K562 (cell line): ENCODE measurements around the gene UBE2A. TPM values are rescaled to one million over a fixed set of nuclear protein-coding genes. Genes with fewer than 3 reads are reported as not detected.

Experiments used
- CBX8 ChIP-seq: fragments of 200-600 bp; sonication (generic); IDR thresholded peaks from 2 replicates; pipeline ENCODE4 v1.6.1; 2012; ENCODE audit warnings: borderline replicate concordance, mixed run types, low read depth, mild to moderate bottlenecking, moderate library complexity, mixed read lengths, low read length, control low read depth, inconsistent platforms; ENCODE audit not compliant: poor library complexity, severe bottlenecking; ENCODE audit errors: extremely low read depth
- FOXA1 ChIP-seq: fragments of 450-650 bp; IDR thresholded peaks from 2 replicates; pipeline ENCODE4 v1.6.1; 2016; ENCODE audit warnings: mild to moderate bottlenecking, borderline replicate concordance
- HLTF ChIP-seq: fragments of 450-650 bp; IDR thresholded peaks from 2 replicates; pipeline ENCODE4 v1.6.1; 2016
- HNRNPLL ChIP-seq: fragments of 200-400 bp; formaldehyde crosslinking; IDR thresholded peaks from 2 replicates; pipeline ENCODE4 v1.6.1; 2017; ENCODE audit warnings: low read length, low read depth, mild to moderate bottlenecking; ENCODE audit not compliant: poor library complexity, severe bottlenecking
- MCM2 ChIP-seq: fragments of 450-650 bp; IDR thresholded peaks from 2 replicates; pipeline ENCODE4 v1.6.1; 2017; ENCODE audit warnings: low read depth, mild to moderate bottlenecking
- MTF1 ChIP-seq: fragments of 250-450 bp; sonication (Bioruptor Pico); IDR thresholded peaks from 2 replicates; pipeline ENCODE4 v1.9.0; 2021; ENCODE audit warnings: moderate library complexity, mild to moderate bottlenecking, inconsistent platforms, borderline replicate concordance
- NFRKB ChIP-seq: fragments of 450-650 bp; IDR thresholded peaks from 2 replicates; pipeline ENCODE4 v1.6.1; 2016; ENCODE audit warnings: low read depth
- PHB2 ChIP-seq: fragments of 450-650 bp; IDR thresholded peaks from 2 replicates; pipeline ENCODE4 v1.6.1; 2017; ENCODE audit warnings: low read depth
- POLR2B ChIP-seq: fragments of 450-650 bp; IDR thresholded peaks from 2 replicates; pipeline ENCODE4 v1.6.1; 2018; ENCODE audit warnings: low read depth; ENCODE audit not compliant: partially characterized antibody
- SMAD2 ChIP-seq: fragments of 150-350 bp; IDR thresholded peaks from 2 replicates; pipeline ENCODE4 v1.6.1; 2014; ENCODE audit warnings: low read depth, mild to moderate bottlenecking, low read length
- SREBF1 ChIP-seq: fragments of 150-350 bp; IDR thresholded peaks from 2 replicates; pipeline ENCODE4 v1.6.1; 2014; ENCODE audit warnings: antibody characterized with exemption, low read depth, low read length, borderline replicate concordance
- ZNF707 ChIP-seq: fragments of 250-450 bp; sonication (Bioruptor Pico); conservative IDR thresholded peaks from 2 replicates; pipeline ENCODE4 v1.8.0; 2022; ENCODE audit warnings: inconsistent platforms, mild to moderate bottlenecking, moderate library complexity
- polyA plus RNA-seq, 8 experiments: library from polyadenylated mRNA; depleted of rRNA in 4 of 8; stranded (reverse) in 5 of 8; unstranded in 3 of 8; fragments of >200 nt; fragmentation: Nextera tagmentation in 2 of 8; fragmentation: Illumina TruSeq in 1 of 8; extraction: Ambion mirVana in 2 of 8; extraction: Trizol in 1 of 8; gene quantifications; 2 replicates each; pipeline versions ENCODE4 v1.2.1 to v1.2.3, GENCODE V29; 2011 to 2014; ENCODE audit warnings: inconsistent platforms in 1 of 8, missing spikeins in 1 of 8
- total RNA-seq, 7 experiments: library from RNA; depleted of rRNA in 6 of 7; stranded (reverse); fragments of >200 nt in 6 of 7; fragmentation: Illumina TruSeq in 2 of 7; extraction: Trizol in 2 of 7; gene quantifications; 2 replicates each; pipeline versions ENCODE4 v1.2.1 to v1.2.3, GENCODE V29; 2011 to 2021; ENCODE audit warnings: low replicate concordance in 1 of 7
- TF ChIP-seq, protein P1 (sequence below): fragments of 450-650 bp; IDR thresholded peaks from 2 replicates; pipeline ENCODE4 v1.6.1; 2016; ENCODE audit warnings: mild to moderate bottlenecking, moderate library complexity
- TF ChIP-seq, protein P2 (sequence below): fragments of 200-800 bp; sonication (Bioruptor generic); IDR thresholded peaks from 2 replicates; pipeline ENCODE4 v1.6.1; 2017; ENCODE audit warnings: missing genetic modification characterization, missing compliant biosample characterization

The UBE2A gene
- total and polyA plus RNA-seq, 9 of the 15 experiments (the other 6 are each of a cell fraction or from before 2014, with no cell fraction given) = 21.6 to 87.6 (median 47.8) TPM

DNA sequence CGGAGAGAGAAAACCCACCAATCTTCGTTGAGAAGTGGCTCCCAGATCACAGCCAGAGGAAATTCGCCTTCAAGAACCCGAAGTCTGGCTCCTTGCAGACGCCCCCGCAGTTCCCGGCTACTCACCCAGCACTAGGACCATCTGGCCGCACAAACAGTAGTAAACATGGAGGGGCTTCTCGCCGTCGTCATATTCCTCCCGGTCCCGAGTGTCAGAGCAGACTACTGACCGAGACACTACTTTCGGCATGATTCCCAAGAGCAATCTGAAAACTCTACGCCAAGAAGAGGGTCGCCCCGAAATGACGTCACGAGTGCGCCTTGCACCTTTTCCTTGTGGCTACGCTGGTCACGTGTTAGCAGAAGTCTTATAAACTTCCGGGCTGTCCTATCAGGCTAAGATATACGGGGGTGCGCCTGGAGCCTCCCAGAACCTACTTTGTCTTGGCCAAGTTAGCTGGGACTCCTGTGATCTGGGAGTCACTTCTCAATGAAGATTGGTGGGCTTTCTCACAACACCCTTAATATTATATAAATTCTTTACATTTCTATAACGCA is 9.2 kb upstream of the UBE2A start, which contains the start of gene STEEP1 (continued):
- TF ChIP-seq HLTF = no peak
- no peak for TF ChIP-seq SMAD2
- no peak for TF ChIP-seq FOXA1
- no peak for TF ChIP-seq CBX8
- no peak for TF ChIP-seq NFRKB
- no peak for TF ChIP-seq MCM2
- TF ChIP-seq, protein P1, sequence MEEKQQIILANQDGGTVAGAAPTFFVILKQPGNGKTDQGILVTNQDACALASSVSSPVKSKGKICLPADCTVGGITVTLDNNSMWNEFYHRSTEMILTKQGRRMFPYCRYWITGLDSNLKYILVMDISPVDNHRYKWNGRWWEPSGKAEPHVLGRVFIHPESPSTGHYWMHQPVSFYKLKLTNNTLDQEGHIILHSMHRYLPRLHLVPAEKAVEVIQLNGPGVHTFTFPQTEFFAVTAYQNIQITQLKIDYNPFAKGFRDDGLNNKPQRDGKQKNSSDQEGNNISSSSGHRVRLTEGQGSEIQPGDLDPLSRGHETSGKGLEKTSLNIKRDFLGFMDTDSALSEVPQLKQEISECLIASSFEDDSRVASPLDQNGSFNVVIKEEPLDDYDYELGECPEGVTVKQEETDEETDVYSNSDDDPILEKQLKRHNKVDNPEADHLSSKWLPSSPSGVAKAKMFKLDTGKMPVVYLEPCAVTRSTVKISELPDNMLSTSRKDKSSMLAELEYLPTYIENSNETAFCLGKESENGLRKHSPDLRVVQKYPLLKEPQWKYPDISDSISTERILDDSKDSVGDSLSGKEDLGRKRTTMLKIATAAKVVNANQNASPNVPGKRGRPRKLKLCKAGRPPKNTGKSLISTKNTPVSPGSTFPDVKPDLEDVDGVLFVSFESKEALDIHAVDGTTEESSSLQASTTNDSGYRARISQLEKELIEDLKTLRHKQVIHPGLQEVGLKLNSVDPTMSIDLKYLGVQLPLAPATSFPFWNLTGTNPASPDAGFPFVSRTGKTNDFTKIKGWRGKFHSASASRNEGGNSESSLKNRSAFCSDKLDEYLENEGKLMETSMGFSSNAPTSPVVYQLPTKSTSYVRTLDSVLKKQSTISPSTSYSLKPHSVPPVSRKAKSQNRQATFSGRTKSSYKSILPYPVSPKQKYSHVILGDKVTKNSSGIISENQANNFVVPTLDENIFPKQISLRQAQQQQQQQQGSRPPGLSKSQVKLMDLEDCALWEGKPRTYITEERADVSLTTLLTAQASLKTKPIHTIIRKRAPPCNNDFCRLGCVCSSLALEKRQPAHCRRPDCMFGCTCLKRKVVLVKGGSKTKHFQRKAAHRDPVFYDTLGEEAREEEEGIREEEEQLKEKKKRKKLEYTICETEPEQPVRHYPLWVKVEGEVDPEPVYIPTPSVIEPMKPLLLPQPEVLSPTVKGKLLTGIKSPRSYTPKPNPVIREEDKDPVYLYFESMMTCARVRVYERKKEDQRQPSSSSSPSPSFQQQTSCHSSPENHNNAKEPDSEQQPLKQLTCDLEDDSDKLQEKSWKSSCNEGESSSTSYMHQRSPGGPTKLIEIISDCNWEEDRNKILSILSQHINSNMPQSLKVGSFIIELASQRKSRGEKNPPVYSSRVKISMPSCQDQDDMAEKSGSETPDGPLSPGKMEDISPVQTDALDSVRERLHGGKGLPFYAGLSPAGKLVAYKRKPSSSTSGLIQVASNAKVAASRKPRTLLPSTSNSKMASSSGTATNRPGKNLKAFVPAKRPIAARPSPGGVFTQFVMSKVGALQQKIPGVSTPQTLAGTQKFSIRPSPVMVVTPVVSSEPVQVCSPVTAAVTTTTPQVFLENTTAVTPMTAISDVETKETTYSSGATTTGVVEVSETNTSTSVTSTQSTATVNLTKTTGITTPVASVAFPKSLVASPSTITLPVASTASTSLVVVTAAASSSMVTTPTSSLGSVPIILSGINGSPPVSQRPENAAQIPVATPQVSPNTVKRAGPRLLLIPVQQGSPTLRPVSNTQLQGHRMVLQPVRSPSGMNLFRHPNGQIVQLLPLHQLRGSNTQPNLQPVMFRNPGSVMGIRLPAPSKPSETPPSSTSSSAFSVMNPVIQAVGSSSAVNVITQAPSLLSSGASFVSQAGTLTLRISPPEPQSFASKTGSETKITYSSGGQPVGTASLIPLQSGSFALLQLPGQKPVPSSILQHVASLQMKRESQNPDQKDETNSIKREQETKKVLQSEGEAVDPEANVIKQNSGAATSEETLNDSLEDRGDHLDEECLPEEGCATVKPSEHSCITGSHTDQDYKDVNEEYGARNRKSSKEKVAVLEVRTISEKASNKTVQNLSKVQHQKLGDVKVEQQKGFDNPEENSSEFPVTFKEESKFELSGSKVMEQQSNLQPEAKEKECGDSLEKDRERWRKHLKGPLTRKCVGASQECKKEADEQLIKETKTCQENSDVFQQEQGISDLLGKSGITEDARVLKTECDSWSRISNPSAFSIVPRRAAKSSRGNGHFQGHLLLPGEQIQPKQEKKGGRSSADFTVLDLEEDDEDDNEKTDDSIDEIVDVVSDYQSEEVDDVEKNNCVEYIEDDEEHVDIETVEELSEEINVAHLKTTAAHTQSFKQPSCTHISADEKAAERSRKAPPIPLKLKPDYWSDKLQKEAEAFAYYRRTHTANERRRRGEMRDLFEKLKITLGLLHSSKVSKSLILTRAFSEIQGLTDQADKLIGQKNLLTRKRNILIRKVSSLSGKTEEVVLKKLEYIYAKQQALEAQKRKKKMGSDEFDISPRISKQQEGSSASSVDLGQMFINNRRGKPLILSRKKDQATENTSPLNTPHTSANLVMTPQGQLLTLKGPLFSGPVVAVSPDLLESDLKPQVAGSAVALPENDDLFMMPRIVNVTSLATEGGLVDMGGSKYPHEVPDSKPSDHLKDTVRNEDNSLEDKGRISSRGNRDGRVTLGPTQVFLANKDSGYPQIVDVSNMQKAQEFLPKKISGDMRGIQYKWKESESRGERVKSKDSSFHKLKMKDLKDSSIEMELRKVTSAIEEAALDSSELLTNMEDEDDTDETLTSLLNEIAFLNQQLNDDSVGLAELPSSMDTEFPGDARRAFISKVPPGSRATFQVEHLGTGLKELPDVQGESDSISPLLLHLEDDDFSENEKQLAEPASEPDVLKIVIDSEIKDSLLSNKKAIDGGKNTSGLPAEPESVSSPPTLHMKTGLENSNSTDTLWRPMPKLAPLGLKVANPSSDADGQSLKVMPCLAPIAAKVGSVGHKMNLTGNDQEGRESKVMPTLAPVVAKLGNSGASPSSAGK = peak; percentile 13; the same call in 1 of the 2 replicates
- peak; percentile 79 for TF ChIP-seq SREBF1
- TF ChIP-seq HNRNPLL = peak; percentile 65
- TF ChIP-seq, protein P2, sequence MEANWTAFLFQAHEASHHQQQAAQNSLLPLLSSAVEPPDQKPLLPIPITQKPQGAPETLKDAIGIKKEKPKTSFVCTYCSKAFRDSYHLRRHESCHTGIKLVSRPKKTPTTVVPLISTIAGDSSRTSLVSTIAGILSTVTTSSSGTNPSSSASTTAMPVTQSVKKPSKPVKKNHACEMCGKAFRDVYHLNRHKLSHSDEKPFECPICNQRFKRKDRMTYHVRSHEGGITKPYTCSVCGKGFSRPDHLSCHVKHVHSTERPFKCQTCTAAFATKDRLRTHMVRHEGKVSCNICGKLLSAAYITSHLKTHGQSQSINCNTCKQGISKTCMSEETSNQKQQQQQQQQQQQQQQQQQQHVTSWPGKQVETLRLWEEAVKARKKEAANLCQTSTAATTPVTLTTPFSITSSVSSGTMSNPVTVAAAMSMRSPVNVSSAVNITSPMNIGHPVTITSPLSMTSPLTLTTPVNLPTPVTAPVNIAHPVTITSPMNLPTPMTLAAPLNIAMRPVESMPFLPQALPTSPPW (CRISPR knock-in tag) = peak; percentile 41
- TF ChIP-seq ZNF707 (CRISPR knock-in tag) = no peak
- no peak for TF ChIP-seq PHB2
- TF ChIP-seq POLR2B = peak; percentile 58
- no peak for TF ChIP-seq MTF1 (CRISPR knock-in tag)
